HG03460 (cell line): ENCODE results near the gene PATL2.
"Not testable (repeated sequence)": the region's sequence is repeated elsewhere in the genome, so short reads cannot be mapped to it uniquely, and the experiment has no call there.

Experiments used
- ATAC-seq: cut with Tn5 transposase; IDR thresholded peaks from one replicate; pipeline ENCODE4 v1.9.1; 2021; ENCODE audit not compliant: unreplicated experiment

Gene PATL2

GRCh38 chr15:44719293-44719999, 8.3 kb upstream of the PATL2 start:
- peak; percentile 51 for ATAC-seq

GRCh38 chr15:44718927-44719292, 7.8 kb upstream of the PATL2 start:
- no peak for ATAC-seq

- ATAC-seq: no peak
Measured at GRCh38 chr15:44718180-44718926, 7.2 kb upstream of the PATL2 start.

- ATAC-seq: no peak
Measured at GRCh38 chr15:44716983-44717602, 6.0 kb upstream of the PATL2 start.

GRCh38 chr15:44715797-44716334, 4.7 kb upstream of the PATL2 start:
- ATAC-seq: no peak

- no peak for ATAC-seq
Measured at GRCh38 chr15:44715142-44715796, 4.1 kb upstream of the PATL2 start.

GRCh38 chr15:44713006-44713966, 2.2 kb upstream of the PATL2 start:
- no peak for ATAC-seq

GRCh38 chr15:44712346-44713005, 1.4 kb upstream of the PATL2 start:
- no peak for ATAC-seq

GRCh38 chr15:44711743-44712345, 721 bp upstream of the PATL2 start:
- peak; percentile 5 for ATAC-seq

GRCh38 chr15:44710236-44711095, 657 bp downstream of the PATL2 start:
- ATAC-seq: no peak

- ATAC-seq: no peak
Measured at GRCh38 chr15:44706946-44707636, 4.0 kb downstream of the PATL2 start.

GRCh38 chr15:44706401-44706800, 4.7 kb downstream of the PATL2 start:
- no peak for ATAC-seq

- no peak for ATAC-seq
Measured at GRCh38 chr15:44705986-44706385, 5.1 kb downstream of the PATL2 start.

- not testable (repeated sequence) for ATAC-seq
Measured at GRCh38 chr15:44700676-44701075, 10.4 kb downstream of the PATL2 start.

- no peak for ATAC-seq
Measured at GRCh38 chr15:44698641-44699040, 12.5 kb downstream of the PATL2 start.

GRCh38 chr15:44697014-44697413, 14.1 kb downstream of the PATL2 start:
- ATAC-seq: no peak

- no peak for ATAC-seq
Measured at GRCh38 chr15:44695294-44695693, 15.8 kb downstream of the PATL2 start.

GRCh38 chr15:44694416-44694815, 16.7 kb downstream of the PATL2 start:
- no peak for ATAC-seq
